SHP77 treated with DMSO at 0.1 percent for 48 hours (cell line): ENCODE measurements around the gene VAV3.

Experiments
- DNase-seq: peaks from one replicate; lab custom pipeline; 2025; lab: John Stamatoyannopoulos, UW

Gene VAV3

GRCh38 chr1:107789817-107790524 is 175.0 kb downstream of the VAV3 start:
- no peak for DNase-seq

GRCh38 chr1:107788206-107789202 is 176.5 kb downstream of the VAV3 start:
- DNase-seq, result no peak

- DNase-seq, result no peak
Measured at GRCh38 chr1:107787299-107787698, 177.7 kb downstream of the VAV3 start.

- no peak for DNase-seq
Measured at GRCh38 chr1:107786203-107786845, 178.7 kb downstream of the VAV3 start.

- no peak for DNase-seq
Measured at GRCh38 chr1:107785496-107786202, 179.3 kb downstream of the VAV3 start.

- DNase-seq, result peak; percentile 5
Measured at GRCh38 chr1:107782217-107782845, 182.6 kb downstream of the VAV3 start.

GRCh38 chr1:107781245-107781644 is 183.7 kb downstream of the VAV3 start:
- DNase-seq, result no peak

GRCh38 chr1:107777664-107778047 is 187.3 kb downstream of the VAV3 start:
- no peak for DNase-seq

- no peak for DNase-seq
Measured at GRCh38 chr1:107776900-107777663, 187.9 kb downstream of the VAV3 start.

- DNase-seq, result no peak
Measured at GRCh38 chr1:107771377-107771776, 193.6 kb downstream of the VAV3 start.

GRCh38 chr1:107767156-107767582 is 197.8 kb downstream of the VAV3 start:
- no peak for DNase-seq

- no peak for DNase-seq
Measured at GRCh38 chr1:107766533-107766932, 198.4 kb downstream of the VAV3 start.

- DNase-seq, result no peak
Measured at GRCh38 chr1:107762751-107763390, 202.1 kb downstream of the VAV3 start.

GRCh38 chr1:107760065-107760464 is 204.9 kb downstream of the VAV3 start:
- DNase-seq, result no peak

GRCh38 chr1:107750364-107750959 is 214.5 kb downstream of the VAV3 start:
- DNase-seq, result peak; percentile 58

- peak; percentile 10 for DNase-seq
Measured at GRCh38 chr1:107748531-107748930, 216.4 kb downstream of the VAV3 start.

GRCh38 chr1:107741242-107741641 is 223.7 kb downstream of the VAV3 start:
- no peak for DNase-seq

GRCh38 chr1:107740579-107740978 is 224.4 kb downstream of the VAV3 start:
- no peak for DNase-seq

- no peak for DNase-seq
Measured at GRCh38 chr1:107739651-107740050, 225.3 kb downstream of the VAV3 start.

GRCh38 chr1:107739201-107739600 is 225.8 kb downstream of the VAV3 start:
- no peak for DNase-seq
